Osteoblast (primary cell): ENCODE measurements around the gene AKAP6. TPM values are rescaled to one million over a fixed set of nuclear protein-coding genes. Genes with fewer than 3 reads are reported as not detected.

Experiments
- DNase-seq: peaks from one replicate; pipeline ENCODE4 v3.0.0; 2011; ENCODE audit warnings: low spot score, mixed read lengths; ENCODE audit not compliant: insufficient read length; ENCODE audit errors: missing footprints
- H2AFZ ChIP-seq: 2 replicates; pipeline ENCODE4 v1.6.0; 2011; ENCODE audit warnings: mild to moderate bottlenecking, low read length
- H3K27ac ChIP-seq: 2 replicates; pipeline ENCODE4 v1.5.1; 2011; ENCODE audit warnings: mild to moderate bottlenecking, low read depth, low read length, moderate library complexity
- H3K27me3 ChIP-seq: 2 replicates; pipeline ENCODE4 v1.6.0; 2012; ENCODE audit warnings: mild to moderate bottlenecking, control low read depth, inconsistent platforms, low read length, moderate library complexity; ENCODE audit not compliant: insufficient read depth
- H3K36me3 ChIP-seq: 2 replicates; pipeline ENCODE4 v1.5.1; 2011; ENCODE audit warnings: mild to moderate bottlenecking, low read length, control low read depth, moderate library complexity; ENCODE audit not compliant: insufficient read depth
- H3K4me1 ChIP-seq: 2 replicates; pipeline ENCODE4 v1.5.1; 2011; ENCODE audit warnings: mild to moderate bottlenecking, low read length, control low read depth, moderate library complexity; ENCODE audit not compliant: insufficient read depth
- H3K4me2 ChIP-seq: 2 replicates; pipeline ENCODE4 v1.6.0; 2011; ENCODE audit warnings: mild to moderate bottlenecking, low read length; ENCODE audit not compliant: insufficient read depth
- H3K4me3 ChIP-seq: fragments of 200-600 bp; sonication (generic); 3 replicates; pipeline ENCODE4 v1.5.1; 2012; ENCODE audit warnings: mild to moderate bottlenecking, low read length, inconsistent platforms; ENCODE audit not compliant: insufficient read depth
- H3K79me2 ChIP-seq: 2 replicates; pipeline ENCODE4 v1.6.0; 2012; ENCODE audit warnings: mild to moderate bottlenecking, low read length, control low read depth, inconsistent platforms; ENCODE audit not compliant: insufficient read depth
- H3K9me3 ChIP-seq: 2 replicates; pipeline ENCODE4 v1.5.1; 2011; ENCODE audit warnings: low read depth, low read length, control low read depth
- H4K20me1 ChIP-seq: 2 replicates; pipeline ENCODE4 v1.6.0; 2012; ENCODE audit warnings: mild to moderate bottlenecking, low read length, control low read depth; ENCODE audit not compliant: insufficient read depth
- small RNA-seq: library from RNA; depleted of rRNA; stranded (forward); fragments of <200 nt; gene quantifications from one replicate; pipeline ENCODE3, GENCODE V24; 2012
- total RNA-seq: library from RNA; depleted of rRNA; stranded (reverse); fragments of >200 nt; gene quantifications from 2 replicates; pipeline ENCODE4 v1.2.3, GENCODE V29; 2012
- TF ChIP-seq, protein P1 (sequence below): IDR thresholded peaks from 2 replicates; pipeline ENCODE4 v1.5.1; 2011; ENCODE audit warnings: mild to moderate bottlenecking, low read depth, low read length, moderate library complexity; ENCODE audit errors: extremely low read depth

AKAP6 gene
- total RNA-seq, 1 donor = 2.2 TPM

DNA sequence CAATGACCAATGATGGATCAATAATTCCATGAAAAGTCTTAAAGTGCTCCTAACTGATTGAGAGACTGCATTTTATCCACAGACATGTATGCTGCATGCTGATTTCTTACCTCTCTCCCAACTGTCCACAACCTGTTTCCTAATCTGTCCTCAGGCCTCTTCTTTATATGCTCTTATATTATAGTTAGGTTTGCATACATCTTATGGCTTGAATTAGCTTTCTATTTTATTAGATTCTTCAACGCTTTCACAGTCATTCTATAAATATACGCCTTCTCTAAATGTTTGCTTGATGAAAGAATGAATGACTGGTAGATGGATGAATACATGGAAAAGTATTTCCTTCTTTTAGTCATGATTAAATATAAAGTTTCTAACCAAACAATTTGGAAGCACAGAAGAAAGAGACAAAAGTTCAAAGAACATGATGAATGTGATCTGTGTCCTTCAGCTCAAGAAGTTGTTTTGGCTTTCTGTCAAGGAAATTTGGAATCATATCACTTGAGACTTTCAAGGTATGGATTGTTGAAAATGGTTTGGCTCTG lies 517.8 kb downstream of the AKAP6 start:
- TF ChIP-seq, protein P1, sequence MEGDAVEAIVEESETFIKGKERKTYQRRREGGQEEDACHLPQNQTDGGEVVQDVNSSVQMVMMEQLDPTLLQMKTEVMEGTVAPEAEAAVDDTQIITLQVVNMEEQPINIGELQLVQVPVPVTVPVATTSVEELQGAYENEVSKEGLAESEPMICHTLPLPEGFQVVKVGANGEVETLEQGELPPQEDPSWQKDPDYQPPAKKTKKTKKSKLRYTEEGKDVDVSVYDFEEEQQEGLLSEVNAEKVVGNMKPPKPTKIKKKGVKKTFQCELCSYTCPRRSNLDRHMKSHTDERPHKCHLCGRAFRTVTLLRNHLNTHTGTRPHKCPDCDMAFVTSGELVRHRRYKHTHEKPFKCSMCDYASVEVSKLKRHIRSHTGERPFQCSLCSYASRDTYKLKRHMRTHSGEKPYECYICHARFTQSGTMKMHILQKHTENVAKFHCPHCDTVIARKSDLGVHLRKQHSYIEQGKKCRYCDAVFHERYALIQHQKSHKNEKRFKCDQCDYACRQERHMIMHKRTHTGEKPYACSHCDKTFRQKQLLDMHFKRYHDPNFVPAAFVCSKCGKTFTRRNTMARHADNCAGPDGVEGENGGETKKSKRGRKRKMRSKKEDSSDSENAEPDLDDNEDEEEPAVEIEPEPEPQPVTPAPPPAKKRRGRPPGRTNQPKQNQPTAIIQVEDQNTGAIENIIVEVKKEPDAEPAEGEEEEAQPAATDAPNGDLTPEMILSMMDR = no peak
- no peaks in the 10 kb centered on the region for H4K20me1 ChIP-seq
- H3K4me3 ChIP-seq = no peak overlapping the region
- no peak overlapping the region for H3K4me2 ChIP-seq
- H3K4me1 ChIP-seq = no peaks in the 10 kb centered on the region
- H3K36me3 ChIP-seq = no peaks in the 10 kb centered on the region
- DNase-seq = no peak
- no peaks in the 10 kb centered on the region for H3K9me3 ChIP-seq
- H3K27ac ChIP-seq = no peak overlapping the region
- H3K27me3 ChIP-seq = no peaks in the 10 kb centered on the region
- H2AFZ ChIP-seq = no peak overlapping the region
- no peaks in the 10 kb centered on the region for H3K79me2 ChIP-seq

DNA sequence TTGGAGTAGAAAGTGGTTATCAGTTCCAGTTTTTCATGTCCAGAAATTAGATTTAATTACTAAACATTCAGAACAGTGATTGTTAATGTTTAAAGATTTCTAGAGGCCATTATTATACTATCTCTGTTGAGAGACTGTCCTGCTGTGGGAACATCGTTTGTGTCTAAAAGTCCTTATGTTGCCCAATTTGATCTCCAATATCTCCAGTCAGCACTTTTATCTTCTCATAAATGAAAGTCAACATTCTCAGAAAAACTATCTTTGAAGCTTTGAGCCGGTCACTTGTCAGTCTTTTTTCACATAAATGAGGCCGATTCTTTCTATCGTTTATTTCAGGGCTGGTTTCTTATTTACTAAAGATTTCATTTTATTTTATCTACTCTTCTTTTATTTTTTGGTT lies 518.8 kb downstream of the AKAP6 start:
- H2AFZ ChIP-seq = no peak overlapping the region
- H3K9me3 ChIP-seq = no peaks in the 10 kb centered on the region
- no peaks in the 10 kb centered on the region for H4K20me1 ChIP-seq
- H3K36me3 ChIP-seq = no peaks in the 10 kb centered on the region
- H3K27ac ChIP-seq = no peak overlapping the region
- no peaks in the 10 kb centered on the region for H3K4me1 ChIP-seq
- no peaks in the 10 kb centered on the region for H3K79me2 ChIP-seq
- H3K4me3 ChIP-seq = no peak overlapping the region
- no peaks in the 10 kb centered on the region for H3K27me3 ChIP-seq
- TF ChIP-seq, protein P1 = no peak
- H3K4me2 ChIP-seq = no peak overlapping the region
- no peak for DNase-seq

DNA sequence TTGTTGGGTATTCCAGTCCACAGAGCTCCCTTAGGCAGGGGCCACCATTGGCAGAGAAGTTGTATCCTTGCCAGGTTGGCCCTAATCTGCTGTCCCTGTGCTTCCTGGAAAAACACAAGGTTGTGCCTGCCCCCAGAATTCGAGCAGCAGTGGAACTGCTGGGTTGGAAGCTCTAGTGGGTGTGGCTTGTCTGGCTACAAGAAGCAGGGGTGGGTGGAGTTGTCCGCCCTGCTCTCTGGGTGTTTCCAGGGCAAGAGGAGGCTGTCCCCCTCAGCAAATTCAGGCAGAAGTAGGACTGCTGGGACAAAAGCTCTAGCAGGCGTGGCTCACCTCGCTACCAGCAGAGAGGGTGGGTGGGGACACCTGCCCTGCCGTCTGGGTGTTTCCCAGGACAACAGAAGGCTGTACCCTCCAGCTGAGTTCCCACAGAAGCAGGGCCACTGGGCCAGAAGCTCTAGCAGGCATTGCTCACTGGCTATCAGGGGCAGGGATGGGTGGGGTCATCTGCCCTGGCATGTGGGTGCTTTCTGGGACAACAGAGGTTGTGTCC lies 536.8 kb downstream of the AKAP6 start:
- H3K27ac ChIP-seq = no peak overlapping the region
- H3K27me3 ChIP-seq = no peaks in the 10 kb centered on the region
- no peaks in the 10 kb centered on the region for H3K9me3 ChIP-seq
- no peak overlapping the region for H3K4me2 ChIP-seq
- no peak overlapping the region for H2AFZ ChIP-seq
- DNase-seq = no peak
- H4K20me1 ChIP-seq = no peaks in the 10 kb centered on the region
- no peaks in the 10 kb centered on the region for H3K36me3 ChIP-seq
- H3K4me3 ChIP-seq = no peak overlapping the region
- TF ChIP-seq, protein P1 = no peak
- no peaks in the 10 kb centered on the region for H3K4me1 ChIP-seq
- H3K79me2 ChIP-seq = no peaks in the 10 kb centered on the region

DNA sequence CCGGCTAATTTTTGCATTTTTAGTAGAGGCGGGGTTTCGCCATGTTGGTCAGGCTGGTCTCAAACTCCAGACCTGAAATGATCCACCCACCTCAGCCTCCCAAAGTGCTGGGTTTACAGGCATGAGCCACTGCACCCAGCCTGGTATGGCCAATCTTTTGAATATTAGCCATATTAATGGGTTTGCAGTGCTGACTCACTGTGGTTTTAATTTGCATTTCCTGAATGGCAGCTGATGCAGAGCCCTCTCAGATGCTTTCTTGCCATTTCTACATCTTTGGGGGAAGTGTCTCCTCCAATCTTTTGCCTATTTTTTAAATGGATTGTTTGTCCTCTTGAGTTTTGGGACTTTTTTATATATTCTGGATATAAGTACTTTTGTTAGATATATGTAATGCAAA lies 554.1 kb downstream of the AKAP6 start:
- Histone ChIP-seq H3K79me2 (no peaks in the 10 kb centered on the region), H3K4me3 (no peak overlapping the region), H3K4me1 (no peaks in the 10 kb centered on the region), H3K4me2 (no peak overlapping the region), H3K27me3 (no peaks in the 10 kb centered on the region), H3K27ac (no peak overlapping the region), H3K36me3 (no peaks in the 10 kb centered on the region), H3K9me3 (no peaks in the 10 kb centered on the region), H4K20me1 (no peaks in the 10 kb centered on the region), H2AFZ (no peak overlapping the region)
- DNase-seq = no peak
- TF ChIP-seq, protein P1 = no peak

Small RNAs within 50 kb of the gene (small RNA-seq; reads per million reads assigned to genes)
- not detected for gene RN7SL660P

Other genes starting within 250 kb of the AKAP6 start
- not detected in 2 replicates for gene RNU6-7, start 127.3 kb upstream of the AKAP6 start, total RNA-seq
- not detected in 2 replicates for gene RNU6-8, start 126.0 kb upstream of the AKAP6 start, total RNA-seq